ENCODE measurements around the gene PTCH1.

The PTCH1 gene

GRCh38 chr9:95505072-95505716, 11.6 kb downstream of the PTCH1 start:
- peak overlapping the region; percentile 87 for H3K27ac Mint-ChIP-seq
- DNase-seq: no peak

GRCh38 chr9:95504053-95504963, 12.5 kb downstream of the PTCH1 start:
- Mint-ChIP-seq H3K4me1 (peaks cover 60% of the 10 kb centered on the region), H3K36me3 (ENCODE audit: low read depth) (peaks cover 3% of the 10 kb centered on the region), H3K4me3 (peak overlapping the region; percentile 92), H3K27me3 (ENCODE audit: low read depth, poor library complexity) (peaks cover 9% of the 10 kb centered on the region), H3K27ac (no peak overlapping the region), H3K9me3 (no peaks in the 10 kb centered on the region)
- DNase-seq: peak; percentile 31
- TF ChIP-seq CTCF (IDR thresholded peaks at IDR 0.05): no peak

More at GRCh38 chr9:95505072-95505716, 11.6 kb downstream of the PTCH1 start:
- H3K36me3 Mint-ChIP-seq (ENCODE audit: low read depth): peaks cover 3% of the 10 kb centered on the region
- H3K9me3 Mint-ChIP-seq: no peaks in the 10 kb centered on the region
- H3K4me1 Mint-ChIP-seq: peaks cover 51% of the 10 kb centered on the region
- peak overlapping the region; percentile 92 for H3K4me3 Mint-ChIP-seq
- peaks cover 9% of the 10 kb centered on the region for H3K27me3 Mint-ChIP-seq (ENCODE audit: low read depth, poor library complexity)
- no peak for TF ChIP-seq CTCF (IDR thresholded peaks at IDR 0.05)

GRCh38 chr9:95503369-95503768, 13.4 kb downstream of the PTCH1 start:
- TF ChIP-seq CTCF (IDR thresholded peaks at IDR 0.05): no peak
- Mint-ChIP-seq H3K4me3 (no peak overlapping the region), H3K36me3 (ENCODE audit: low read depth) (peaks cover 3% of the 10 kb centered on the region), H3K4me1 (peaks cover 69% of the 10 kb centered on the region), H3K27ac (no peak overlapping the region), H3K9me3 (no peaks in the 10 kb centered on the region), H3K27me3 (ENCODE audit: low read depth, poor library complexity) (peaks cover 9% of the 10 kb centered on the region)
- DNase-seq: no peak

GRCh38 chr9:95502248-95502647, 14.5 kb downstream of the PTCH1 start:
- peaks cover 81% of the 10 kb centered on the region for H3K4me1 Mint-ChIP-seq
- H3K27ac Mint-ChIP-seq: no peak overlapping the region
- no peak for DNase-seq
- peaks cover 3% of the 10 kb centered on the region for H3K36me3 Mint-ChIP-seq (ENCODE audit: low read depth)
- H3K4me3 Mint-ChIP-seq: no peak overlapping the region
- no peak for TF ChIP-seq CTCF (IDR thresholded peaks at IDR 0.05)
- H3K27me3 Mint-ChIP-seq (ENCODE audit: low read depth, poor library complexity): peaks cover 6% of the 10 kb centered on the region
- H3K9me3 Mint-ChIP-seq: no peaks in the 10 kb centered on the region

- no peaks in the 10 kb centered on the region for H3K9me3 Mint-ChIP-seq
- no peak overlapping the region for H3K4me3 Mint-ChIP-seq
- DNase-seq: no peak
- peaks cover 3% of the 10 kb centered on the region for H3K36me3 Mint-ChIP-seq (ENCODE audit: low read depth)
- no peak overlapping the region for H3K27ac Mint-ChIP-seq
- peaks cover 95% of the 10 kb centered on the region for H3K4me1 Mint-ChIP-seq
- TF ChIP-seq CTCF (IDR thresholded peaks at IDR 0.05): no peak
- H3K27me3 Mint-ChIP-seq (ENCODE audit: low read depth, poor library complexity): peaks cover 6% of the 10 kb centered on the region
Measured at GRCh38 chr9:95499847-95500246, 16.9 kb downstream of the PTCH1 start.

All from nephron progenitor cell (in vitro differentiated cells).